ENCODE measurements around the gene NCOA1.

- TF ChIP-seq POLR2A (IDR thresholded peaks at IDR 0.05): no peak
- TF ChIP-seq CTCF (IDR thresholded peaks at IDR 0.05): no peak
These were observed 36.8 kb upstream of the NCOA1 start for GRCh38 chr2:24454294-24454693.

Data from vagina (tissue), 2 donors.